Activated CD4-positive, alpha-beta T cell treated with anti-CD3 and anti-CD28 coated beads for 36 hours (primary cell): ENCODE results near the gene FHIT. TPM values are rescaled to one million over a fixed set of nuclear protein-coding genes. Genes with fewer than 3 reads are reported as not detected.

Experiments
- ATAC-seq: fragments of 200-7000 bp; cut with Tn5 transposase; one replicate; pipeline ENCODE4 v1.10.0; 2021; ENCODE audit warnings: mild to moderate bottlenecking, moderate library complexity
- CTCF ChIA-PET: fragments of 350-600 bp; sonication (Branson Sonifier 250); formaldehyde crosslinking; loops from one replicate; lab custom pipeline; 2021; ENCODE audit warnings: antibody characterized with exemption; lab: Charles Lee
- POLR2A ChIA-PET: fragments of 350-600 bp; sonication (Branson Sonifier 250); formaldehyde crosslinking; loops from one replicate; lab custom pipeline; 2021; ENCODE audit warnings: antibody characterized with exemption, inconsistent platforms; lab: Charles Lee
- DNase-seq: peaks from one replicate; pipeline ENCODE4 v3.0.0-alpha.2; 2020
- H3K27ac Mint-ChIP-seq: one replicate; pipeline ENCODE4 v1.8.0; 2021; ENCODE audit warnings: mixed read lengths
- H3K27me3 Mint-ChIP-seq: one replicate; pipeline ENCODE4 v1.8.0; 2021; ENCODE audit warnings: mixed read lengths
- H3K36me3 Mint-ChIP-seq: one replicate; pipeline ENCODE4 v1.8.0; 2021; ENCODE audit warnings: low read depth, mixed read lengths
- H3K4me1 Mint-ChIP-seq: one replicate; pipeline ENCODE4 v1.8.0; 2021; ENCODE audit warnings: mixed read lengths
- H3K4me3 Mint-ChIP-seq: one replicate; pipeline ENCODE4 v1.8.0; 2021; ENCODE audit warnings: mild to moderate bottlenecking, moderate library complexity, mixed read lengths
- H3K9me3 Mint-ChIP-seq: one replicate; pipeline ENCODE4 v1.8.0; 2021; ENCODE audit warnings: low read depth, mixed read lengths
- intact Hi-C, 2 experiments: fragments of 100-400 bp; cut with DNase I in 1 of 2; cut with micrococcal nuclease in 1 of 2; formaldehyde crosslinking; loops; one replicate each; pipeline versions ENCODE4 v1.14.2 to v1.15.1; 2022 to 2024; cut with DNase I, micrococcal nuclease
- total RNA-seq, 2 experiments: library from RNA; stranded (reverse); gene quantifications; one replicate each; pipeline ENCODE4 v1.2.3, GENCODE V29; 2021

Gene FHIT
- total RNA-seq, 2 experiments from 2014 or later, result 10.2 to 13.1 TPM

- Mint-ChIP-seq H3K27me3 (no peaks in the 10 kb centered on the region), H3K36me3 (peaks cover 4% of the 10 kb centered on the region), H3K4me3 (no peak overlapping the region), H3K27ac (no peak overlapping the region), H3K4me1 (peaks cover 15% of the 10 kb centered on the region), H3K9me3 (no peaks in the 10 kb centered on the region)
- CTCF ChIA-PET, result no interaction called here
- ATAC-seq (no peak), DNase-seq (no peak)
- intact Hi-C loops, result no loop called here
- POLR2A ChIA-PET, result no interaction called here
Measured at GRCh38 chr3:60979461-60980341, 271.6 kb downstream of the FHIT start.

DNA sequence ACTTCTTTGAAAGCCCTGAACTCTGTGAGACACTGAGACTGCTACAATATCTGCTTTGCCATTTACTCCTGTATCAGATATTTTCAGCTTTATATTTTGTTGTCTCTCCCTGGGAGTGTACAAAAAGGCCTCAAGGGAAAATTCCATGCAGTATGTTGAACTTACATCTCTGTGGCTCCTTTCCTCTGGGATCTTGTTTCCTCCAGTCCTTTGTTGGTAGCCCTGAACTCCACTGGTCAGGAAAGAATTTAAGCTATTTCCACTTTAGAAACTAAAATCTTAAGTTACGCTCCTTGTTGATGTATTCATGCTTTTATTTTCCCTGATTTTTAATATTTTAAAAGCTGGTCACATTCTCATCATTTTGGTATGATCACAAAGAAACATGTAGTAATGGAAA lies 277.9 kb downstream of the FHIT start:
- CTCF ChIA-PET, result no interaction called here

DNA sequence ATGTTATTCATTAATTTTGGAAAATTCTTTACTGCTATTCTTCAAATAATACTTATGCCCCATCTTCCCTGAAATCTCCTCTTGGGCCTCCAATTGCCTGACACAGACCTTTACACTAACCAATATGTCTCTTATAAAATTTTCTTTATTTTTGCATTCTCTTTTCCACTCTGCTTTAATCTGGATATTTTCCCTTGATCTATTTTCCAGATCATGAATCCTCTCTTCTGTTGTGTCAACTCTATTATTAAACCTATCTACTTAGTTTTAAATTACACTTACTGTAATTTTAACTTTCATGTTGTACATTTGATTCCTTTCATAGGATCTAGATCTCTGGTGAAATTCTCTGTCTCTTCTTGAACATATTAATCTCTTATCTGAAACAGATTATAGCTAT lies 278.7 kb downstream of the FHIT start:
- intact Hi-C loops, result no loop called here
- CTCF ChIA-PET, result no interaction called here
- POLR2A ChIA-PET, result no interaction called here

More for the DNA sequence above, 277.9 kb downstream of the FHIT start:
- intact Hi-C loops, result no loop called here
- POLR2A ChIA-PET, result no interaction called here
- no peaks in the 10 kb centered on the region for H3K4me1 Mint-ChIP-seq
- H3K4me3 Mint-ChIP-seq, result no peak overlapping the region
- H3K27me3 Mint-ChIP-seq, result no peaks in the 10 kb centered on the region
- peaks cover 4% of the 10 kb centered on the region for H3K36me3 Mint-ChIP-seq
- ATAC-seq, result no peak
- DNase-seq, result no peak
- no peak overlapping the region for H3K27ac Mint-ChIP-seq
- H3K9me3 Mint-ChIP-seq, result peaks cover 12% of the 10 kb centered on the region

DNA sequence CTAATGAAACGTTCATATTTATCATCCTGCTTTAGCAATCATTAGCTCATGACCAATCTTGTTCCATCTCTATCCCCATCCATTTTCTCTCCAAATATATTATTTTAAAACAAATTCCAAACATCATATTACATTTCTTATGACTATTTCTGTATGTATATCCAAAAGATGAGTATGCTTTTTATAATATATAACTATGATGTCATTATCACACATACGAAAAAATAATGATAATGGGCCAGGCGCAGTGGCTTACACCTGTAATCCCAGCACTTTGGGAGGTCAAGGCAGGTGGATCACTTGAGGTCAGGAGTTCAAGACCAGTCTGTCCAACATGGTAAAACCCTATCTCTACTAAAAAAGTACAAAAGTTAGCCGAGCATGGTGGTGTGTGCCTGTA lies 280.4 kb downstream of the FHIT start:
- Mint-ChIP-seq H3K36me3 (peaks cover 1% of the 10 kb centered on the region), H3K4me3 (no peak overlapping the region), H3K27ac (no peak overlapping the region), H3K4me1 (no peaks in the 10 kb centered on the region), H3K9me3 (peaks cover 16% of the 10 kb centered on the region), H3K27me3 (no peaks in the 10 kb centered on the region)
- ChIA-PET CTCF (interaction anchor here (0.6 kb wide), 1 partner anchor 586 kb away, joined by 3 read pairs; no protein-coding TSS in a partner anchor), POLR2A (no interaction called here)
- DNase-seq (no peak), ATAC-seq (no peak)
- intact Hi-C loops, result no loop called here

More for the DNA sequence above, 278.7 kb downstream of the FHIT start:
- ATAC-seq (no peak), DNase-seq (no peak)
- Mint-ChIP-seq H3K4me3 (no peak overlapping the region), H3K4me1 (no peaks in the 10 kb centered on the region), H3K36me3 (peaks cover 4% of the 10 kb centered on the region), H3K27ac (no peak overlapping the region), H3K27me3 (no peaks in the 10 kb centered on the region), H3K9me3 (peaks cover 12% of the 10 kb centered on the region)

DNA sequence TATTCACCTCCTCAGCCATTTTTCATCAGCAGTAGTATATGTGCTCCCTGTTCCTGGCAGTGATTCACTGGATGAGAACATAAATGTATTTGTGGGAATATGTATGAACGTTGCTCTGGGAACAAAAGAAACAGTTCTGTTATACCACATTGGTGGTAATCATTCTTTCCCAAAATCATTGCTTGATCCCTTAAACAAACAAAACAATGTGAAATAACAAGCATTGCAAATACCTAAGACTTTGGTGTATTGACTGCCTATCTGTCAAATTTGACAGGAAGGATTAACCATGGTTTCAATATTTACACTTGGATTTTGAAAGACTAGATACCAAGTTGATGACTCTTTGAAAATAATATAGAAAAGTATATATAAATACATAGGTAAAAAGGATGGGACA lies 284.1 kb downstream of the FHIT start:
- ATAC-seq, result no peak
- Mint-ChIP-seq H3K27ac (no peak overlapping the region), H3K9me3 (peaks cover 20% of the 10 kb centered on the region), H3K27me3 (no peaks in the 10 kb centered on the region), H3K4me3 (no peak overlapping the region), H3K36me3 (peaks cover 6% of the 10 kb centered on the region), H3K4me1 (no peaks in the 10 kb centered on the region)
- ChIA-PET POLR2A (no interaction called here), CTCF (no interaction called here)
- intact Hi-C loops, result no loop called here
- DNase-seq, result no peak

- no peak overlapping the region for H3K4me3 Mint-ChIP-seq
- H3K4me1 Mint-ChIP-seq, result no peaks in the 10 kb centered on the region
- H3K36me3 Mint-ChIP-seq, result peaks cover 6% of the 10 kb centered on the region
- POLR2A ChIA-PET, result no interaction called here
- DNase-seq (no peak), ATAC-seq (no peak)
- intact Hi-C loops, result no loop called here
- H3K27me3 Mint-ChIP-seq, result no peaks in the 10 kb centered on the region
- no peak overlapping the region for H3K27ac Mint-ChIP-seq
- H3K9me3 Mint-ChIP-seq, result peaks cover 22% of the 10 kb centered on the region
- CTCF ChIA-PET, result no interaction called here
Measured at GRCh38 chr3:60957541-60957940, 293.7 kb downstream of the FHIT start.

DNA sequence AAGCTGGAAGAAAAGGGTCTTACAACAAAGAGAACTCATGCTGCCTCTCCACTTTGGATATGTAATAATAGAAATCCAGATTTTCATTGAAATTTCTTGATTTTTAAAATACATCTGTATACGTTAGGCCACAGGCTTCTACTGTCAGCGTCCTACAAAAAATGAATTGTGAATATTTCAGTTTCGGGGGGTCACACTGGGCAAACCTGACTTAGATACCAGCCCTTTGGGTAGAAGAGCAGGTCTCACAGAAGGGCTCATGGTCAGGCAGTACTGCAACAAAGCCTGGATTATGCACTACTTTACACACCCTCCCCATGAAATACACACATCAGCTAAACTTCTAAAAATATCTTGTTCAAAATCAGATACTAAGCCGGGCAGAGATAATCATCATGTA lies 294.5 kb downstream of the FHIT start:
- ATAC-seq (no peak), DNase-seq (no peak)
- intact Hi-C loops, result no loop called here
- ChIA-PET CTCF (interaction anchor here (0.5 kb wide), 1 partner anchor 643 kb away, joined by 3 read pairs; no protein-coding TSS in a partner anchor), POLR2A (no interaction called here)
- H3K4me1 Mint-ChIP-seq, result no peaks in the 10 kb centered on the region
- no peak overlapping the region for H3K4me3 Mint-ChIP-seq
- no peaks in the 10 kb centered on the region for H3K27me3 Mint-ChIP-seq
- peaks cover 6% of the 10 kb centered on the region for H3K36me3 Mint-ChIP-seq
- H3K9me3 Mint-ChIP-seq, result peaks cover 22% of the 10 kb centered on the region
- no peak overlapping the region for H3K27ac Mint-ChIP-seq

DNA sequence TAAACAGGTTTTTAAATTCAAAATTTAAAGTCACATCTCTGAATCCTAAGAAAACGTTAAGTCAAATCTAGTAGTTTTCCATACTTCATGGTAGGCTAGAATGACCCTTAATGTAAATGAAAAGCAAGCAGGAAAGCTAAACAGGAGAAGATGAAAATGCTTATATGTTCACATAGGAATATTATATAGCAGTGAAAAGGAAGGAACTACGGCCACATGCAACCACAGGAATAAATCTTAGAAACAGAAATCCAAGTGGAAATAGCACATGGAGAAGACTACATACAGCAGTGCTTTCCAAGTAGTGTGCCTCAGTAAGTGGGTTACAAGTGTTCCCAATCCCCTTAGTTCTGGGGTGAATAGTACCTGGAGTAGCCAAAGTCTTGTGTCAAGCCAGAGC lies 296.2 kb downstream of the FHIT start:
- ATAC-seq, result no peak
- H3K27me3 Mint-ChIP-seq, result no peaks in the 10 kb centered on the region
- no peak overlapping the region for H3K27ac Mint-ChIP-seq
- peaks cover 5% of the 10 kb centered on the region for H3K36me3 Mint-ChIP-seq
- intact Hi-C loops, result no loop called here
- ChIA-PET CTCF (no interaction called here), POLR2A (no interaction called here)
- no peak for DNase-seq
- peaks cover 17% of the 10 kb centered on the region for H3K9me3 Mint-ChIP-seq
- H3K4me3 Mint-ChIP-seq, result no peak overlapping the region
- H3K4me1 Mint-ChIP-seq, result no peaks in the 10 kb centered on the region

GRCh38 chr3:60954048-60954447 lies 297.2 kb downstream of the FHIT start:
- POLR2A ChIA-PET, result no interaction called here
- H3K27me3 Mint-ChIP-seq, result no peaks in the 10 kb centered on the region
- H3K9me3 Mint-ChIP-seq, result peaks cover 14% of the 10 kb centered on the region
- no peak overlapping the region for H3K4me3 Mint-ChIP-seq
- no peak for DNase-seq
- H3K4me1 Mint-ChIP-seq, result no peaks in the 10 kb centered on the region
- no peak overlapping the region for H3K27ac Mint-ChIP-seq
- ATAC-seq, result no peak
- peaks cover 5% of the 10 kb centered on the region for H3K36me3 Mint-ChIP-seq
- intact Hi-C loops, result no loop called here
- CTCF ChIA-PET, result no interaction called here

DNA sequence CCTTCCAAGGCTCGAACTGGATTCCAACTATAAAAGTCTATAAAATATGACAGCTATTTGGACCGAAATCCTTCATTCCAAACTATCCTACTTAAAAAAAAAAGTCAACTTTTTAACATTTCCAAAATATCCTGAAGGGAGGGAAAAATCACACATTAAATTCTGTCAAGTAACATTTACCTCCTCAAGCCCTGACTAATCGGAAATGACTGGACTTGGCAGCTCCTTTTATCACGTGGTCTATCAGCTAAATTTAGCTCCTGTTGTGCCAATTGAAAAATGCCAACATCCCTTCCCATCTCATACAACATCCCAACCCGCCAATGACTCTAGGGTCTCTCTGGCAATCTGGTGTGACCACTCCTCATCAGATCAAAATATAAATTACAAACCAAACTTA lies 297.9 kb downstream of the FHIT start:
- Mint-ChIP-seq H3K9me3 (peaks cover 14% of the 10 kb centered on the region), H3K4me3 (no peak overlapping the region), H3K27ac (no peak overlapping the region), H3K36me3 (peaks cover 5% of the 10 kb centered on the region), H3K27me3 (no peaks in the 10 kb centered on the region), H3K4me1 (no peaks in the 10 kb centered on the region)
- intact Hi-C loops, result no loop called here
- ChIA-PET POLR2A (no interaction called here), CTCF (interaction anchor here (0.6 kb wide), 1 partner anchor 76 kb away, joined by 3 read pairs; no protein-coding TSS in a partner anchor)
- ATAC-seq (no peak), DNase-seq (no peak)

DNA sequence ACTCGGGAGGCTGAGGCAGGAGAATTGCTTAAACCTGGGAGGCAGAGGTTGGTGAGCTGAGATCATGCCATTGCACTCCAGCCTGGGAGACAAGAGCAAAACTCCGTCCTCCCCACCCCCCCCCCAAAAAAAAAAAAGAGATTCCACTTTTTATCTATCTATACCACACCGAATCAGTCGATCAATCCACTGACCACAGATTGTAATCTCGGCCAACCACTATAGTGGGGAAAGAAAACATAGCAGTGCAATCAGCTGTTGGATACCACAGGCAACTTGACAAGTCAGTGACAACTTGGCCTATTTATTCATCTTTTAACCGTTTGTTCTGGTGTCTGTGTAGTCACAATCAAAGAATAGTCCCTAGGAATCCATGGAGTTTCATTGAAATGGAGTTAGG lies 299.2 kb downstream of the FHIT start:
- H3K9me3 Mint-ChIP-seq, result peaks cover 14% of the 10 kb centered on the region
- H3K27ac Mint-ChIP-seq, result no peak overlapping the region
- POLR2A ChIA-PET, result no interaction called here
- intact Hi-C loops, result no loop called here
- no peaks in the 10 kb centered on the region for H3K27me3 Mint-ChIP-seq
- no peak overlapping the region for H3K4me3 Mint-ChIP-seq
- no peak for ATAC-seq
- DNase-seq, result no peak
- CTCF ChIA-PET, result interaction anchor here (0.6 kb wide), 1 partner anchor 548 kb away, joined by 3 read pairs; no protein-coding TSS in a partner anchor
- peaks cover 5% of the 10 kb centered on the region for H3K36me3 Mint-ChIP-seq
- no peaks in the 10 kb centered on the region for H3K4me1 Mint-ChIP-seq

DNA sequence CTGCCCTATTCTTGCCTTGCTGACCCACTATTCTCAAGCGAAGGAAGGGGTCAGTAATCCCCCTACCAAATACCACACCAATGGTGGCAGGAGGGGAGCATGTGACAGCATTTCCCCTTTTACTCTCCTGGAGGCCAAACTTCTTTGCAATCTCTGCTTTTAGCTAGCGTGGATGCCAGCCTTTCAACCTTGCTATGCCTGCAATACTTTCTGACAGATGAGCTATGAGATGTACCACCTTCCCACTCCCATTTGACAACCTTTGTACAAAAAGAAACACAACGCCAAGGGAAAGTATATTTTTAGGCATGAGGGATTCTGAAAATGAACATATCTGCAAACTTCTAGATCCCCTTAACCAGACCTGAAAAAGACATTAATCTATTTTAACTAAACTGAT lies 302.1 kb downstream of the FHIT start:
- Mint-ChIP-seq H3K4me3 (no peak overlapping the region), H3K9me3 (peaks cover 3% of the 10 kb centered on the region), H3K36me3 (peaks cover 2% of the 10 kb centered on the region), H3K4me1 (no peaks in the 10 kb centered on the region), H3K27ac (no peak overlapping the region), H3K27me3 (no peaks in the 10 kb centered on the region)
- ChIA-PET POLR2A (no interaction called here), CTCF (no interaction called here)
- intact Hi-C loops, result no loop called here
- ATAC-seq (no peak), DNase-seq (no peak)
